ENCODE results near the gene C17orf107.
"Not testable (repeated sequence)": the region's sequence is repeated elsewhere in the genome, so short reads cannot be mapped to it uniquely, and the experiment has no call there.

Gene C17orf107

GRCh38 chr17:4899341-4900230, at the start of gene C17orf107:
TSS of gene C17orf107 (plus strand) at chr17:4899536. CDS start at chr17:4899763, 227 bp downstream.
- DNase-seq (ENCODE audit: low read depth), result peak; percentile 86

GRCh38 chr17:4850246-4850645, 49.1 kb upstream of the C17orf107 start:
- DNase-seq (ENCODE audit: low read depth), result no peak

GRCh38 chr17:4851084-4851483, 48.3 kb upstream of the C17orf107 start:
- DNase-seq (ENCODE audit: low read depth), result no peak

GRCh38 chr17:4852567-4853207, 46.6 kb upstream of the C17orf107 start:
- DNase-seq (ENCODE audit: low read depth), result no peak

- DNase-seq (ENCODE audit: low read depth), result no peak
Measured at GRCh38 chr17:4853208-4853671, 46.1 kb upstream of the C17orf107 start.

GRCh38 chr17:4854111-4854681, 45.1 kb upstream of the C17orf107 start:
- no peak for DNase-seq (ENCODE audit: low read depth)

GRCh38 chr17:4856271-4856936, 42.9 kb upstream of the C17orf107 start:
- no peak for DNase-seq (ENCODE audit: low read depth)

GRCh38 chr17:4856937-4857314, 42.4 kb upstream of the C17orf107 start:
- DNase-seq (ENCODE audit: low read depth), result no peak

- DNase-seq (ENCODE audit: low read depth), result not testable (repeated sequence)
Measured at GRCh38 chr17:4857347-4857746, 42.0 kb upstream of the C17orf107 start.

- no peak for DNase-seq (ENCODE audit: low read depth)
Measured at GRCh38 chr17:4858068-4858881, 41.1 kb upstream of the C17orf107 start.

- DNase-seq (ENCODE audit: low read depth), result no peak
Measured at GRCh38 chr17:4858882-4859260, 40.5 kb upstream of the C17orf107 start.

GRCh38 chr17:4859816-4860625, 39.3 kb upstream of the C17orf107 start:
- no peak for DNase-seq (ENCODE audit: low read depth)

- no peak for DNase-seq (ENCODE audit: low read depth)
Measured at GRCh38 chr17:4860651-4861050, 38.7 kb upstream of the C17orf107 start.

- DNase-seq (ENCODE audit: low read depth), result no peak
Measured at GRCh38 chr17:4861052-4861451, 38.3 kb upstream of the C17orf107 start.

GRCh38 chr17:4862720-4863119, 36.6 kb upstream of the C17orf107 start:
- no peak for DNase-seq (ENCODE audit: low read depth)

GRCh38 chr17:4863321-4863720, 36.0 kb upstream of the C17orf107 start:
- no peak for DNase-seq (ENCODE audit: low read depth)

- not testable (repeated sequence) for DNase-seq (ENCODE audit: low read depth)
Measured at GRCh38 chr17:4867535-4867934, 31.8 kb upstream of the C17orf107 start.

GRCh38 chr17:4869058-4869998, 30.0 kb upstream of the C17orf107 start:
- DNase-seq (ENCODE audit: low read depth), result not testable (repeated sequence)

GRCh38 chr17:4870855-4871254, 28.5 kb upstream of the C17orf107 start:
- no peak for DNase-seq (ENCODE audit: low read depth)
